Lung (tissue), 16 donors: ENCODE results near the gene OR1S1. TPM values are rescaled to one million over a fixed set of nuclear protein-coding genes. Genes with fewer than 3 reads are reported as not detected.
"Not testable (repeated sequence)": the region's sequence is repeated elsewhere in the genome, so short reads cannot be mapped to it uniquely, and the experiment has no call there.

Experiments used
- ATAC-seq: fragments of 200-7000 bp; cut with Tn5 transposase; one replicate; pipeline ENCODE4 v1.9.1; 2020; ENCODE audit warnings: moderate number of reproducible peaks; ENCODE audit not compliant: insufficient read depth, low FRiP score
- DNase-seq, 3 donors: peaks; one replicate each; pipeline ENCODE4 v3.0.0-alpha.2; 2013 to 2017
- H3K27ac ChIP-seq, 2 donors: one replicate each; pipeline ENCODE4 v1.5.1; 2013; ENCODE audit warnings: mild to moderate bottlenecking in 2 of 2, moderate library complexity in 2 of 2, control low read depth in 1 of 2, inconsistent platforms in 1 of 2, low read depth in 1 of 2, low read length in 1 of 2
- H3K27me3 ChIP-seq, 3 donors: one replicate each; pipeline ENCODE4 v1.5.1; 2013; ENCODE audit warnings: low read length in 2 of 3; ENCODE audit not compliant: control insufficient read depth in 3 of 3, insufficient read depth in 3 of 3
- H3K36me3 ChIP-seq, 4 donors: one replicate each; pipeline ENCODE4 v1.5.1; 2013; ENCODE audit warnings: low read length in 4 of 4, mild to moderate bottlenecking in 1 of 4, moderate library complexity in 1 of 4; ENCODE audit not compliant: control insufficient read depth in 4 of 4, insufficient read depth in 4 of 4
- H3K4me1 ChIP-seq, 5 donors: one replicate each; pipeline ENCODE4 v1.5.1; 2013; ENCODE audit warnings: low read length in 5 of 5, mild to moderate bottlenecking in 2 of 5, moderate library complexity in 1 of 5; ENCODE audit not compliant: control insufficient read depth in 5 of 5, insufficient read depth in 5 of 5
- H3K4me3 ChIP-seq: one replicate; pipeline ENCODE4 v1.5.1; 2013; ENCODE audit warnings: mild to moderate bottlenecking, control low read depth, moderate library complexity
- H3K9ac ChIP-seq, 2 donors: one replicate each; pipeline ENCODE4 v1.5.1; 2013; ENCODE audit warnings: low read length in 2 of 2, control low read depth in 1 of 2; ENCODE audit not compliant: insufficient read depth in 1 of 2
- H3K9me3 ChIP-seq, 4 donors: one replicate each; pipeline ENCODE4 v1.5.1; 2013; ENCODE audit warnings: low read length in 3 of 4, mild to moderate bottlenecking in 1 of 4, moderate library complexity in 1 of 4; ENCODE audit not compliant: control insufficient read depth in 4 of 4, insufficient read depth in 3 of 4
- CTCF ChIP-seq: IDR thresholded peaks from 2 replicates; pipeline ENCODE4 v1.5.1; 2012; ENCODE audit warnings: mild to moderate bottlenecking; ENCODE audit errors: control extremely low read depth, extremely low read depth
- WGBS, 2 donors: extraction: QIAGEN DNeasy Blood & Tissue Kit; methylation state at CpG; one replicate each; pipeline ENCODE4 v1.1.7; 2013; 5-methylcytosine and 5-hydroxymethylcytosine counted together
- long read RNA-seq, 5 donors: transcript quantifications; one replicate each; lab custom pipeline, GENCODE V29; 2026
- polyA plus RNA-seq, 2 donors: library from polyadenylated mRNA; stranded (reverse); fragments of 200-250 nt; gene quantifications; one replicate each; pipeline ENCODE4 v1.2.1, GENCODE V29; 2013
- total RNA-seq, 2 donors: library from RNA; depleted of rRNA in 1 of 2; stranded (reverse); fragments of >200 nt in 1 of 2; gene quantifications; one replicate each; pipeline ENCODE4 v1.2.1, GENCODE V29; 2014 to 2021
- donor health status: control.
- donor health status: control.
- donor health status: Bipolar disorder and iron deficiency.
- donor health status: healthy.
- donor health status: DM: yes; HTN: yes; CAD: no.

OR1S1 gene
- not detected for total RNA-seq
- not detected for polyA plus RNA-seq
- long read RNA-seq, donor 1: 0 reads
- long read RNA-seq, donor 2: 0 reads
- long read RNA-seq, donor 3: 0 reads
- long read RNA-seq, donor 4: 0 reads
- long read RNA-seq, donor 5: 0 reads

DNA sequence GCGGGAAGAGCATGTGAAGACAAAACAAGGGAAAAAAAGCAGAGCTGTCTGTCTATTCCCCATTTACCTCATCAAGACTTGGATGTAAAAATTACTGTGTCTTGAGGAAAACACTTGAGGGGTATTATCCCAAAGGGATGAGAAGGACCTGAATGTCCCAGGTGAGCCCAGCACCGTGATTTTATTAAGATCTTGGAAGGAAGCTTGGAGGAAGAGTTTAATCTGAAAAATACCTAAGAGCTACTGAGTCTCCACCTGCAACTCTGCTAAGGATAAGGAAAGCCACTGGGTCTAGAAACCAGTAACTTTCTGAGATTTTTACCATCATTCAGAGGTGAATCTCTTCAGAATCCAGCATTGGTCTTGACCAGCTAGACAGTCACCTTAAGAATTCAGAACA, at the start of gene OR1S1:
Gene OR1S1, plus strand, starts transcription at position 301 of the 400 bp plus-strand sequence.
- H3K4me3 ChIP-seq, H3K27me3 ChIP-seq, H3K9me3 ChIP-seq, H3K27ac ChIP-seq, DNase-seq, H3K9ac ChIP-seq, H3K4me1 ChIP-seq, H3K36me3 ChIP-seq, ATAC-seq: not testable (repeated sequence)
- 84 to 95% methylated on average over 2 of the region's 2 CpGs for WGBS, 2 donors

- DNase-seq (no peak), ATAC-seq (no peak)
- no peak for TF ChIP-seq CTCF
- Histone ChIP-seq H3K9ac (no peak overlapping the region), H3K9me3 (no peaks in the 10 kb centered on the region), H3K4me1 (no peaks in the 10 kb centered on the region), H3K36me3 (no peaks in the 10 kb centered on the region), H3K4me3 (no peak overlapping the region), H3K27me3 (no peaks in the 10 kb centered on the region), H3K27ac (no peak overlapping the region)
- 87 to 89% methylated on average over 4 of the region's 4 CpGs for WGBS, 2 donors
These were observed 48.1 kb upstream of the OR1S1 start for GRCh38 chr11:58164389-58164788.

- 70 to 79% methylated on average over 1 of the region's 1 CpG for WGBS, 2 donors
- no peak overlapping the region for H3K4me3 ChIP-seq
- H3K27me3 ChIP-seq: no peaks in the 10 kb centered on the region
- H3K27ac ChIP-seq: no peak overlapping the region
- H3K9ac ChIP-seq: no peak overlapping the region
- no peaks in the 10 kb centered on the region for H3K9me3 ChIP-seq
- H3K4me1 ChIP-seq: no peaks in the 10 kb centered on the region
- no peak for TF ChIP-seq CTCF
- no peak for DNase-seq
- no peaks in the 10 kb centered on the region for H3K36me3 ChIP-seq
- no peak for ATAC-seq
These were observed 47.5 kb upstream of the OR1S1 start for GRCh38 chr11:58164990-58165389.

DNA sequence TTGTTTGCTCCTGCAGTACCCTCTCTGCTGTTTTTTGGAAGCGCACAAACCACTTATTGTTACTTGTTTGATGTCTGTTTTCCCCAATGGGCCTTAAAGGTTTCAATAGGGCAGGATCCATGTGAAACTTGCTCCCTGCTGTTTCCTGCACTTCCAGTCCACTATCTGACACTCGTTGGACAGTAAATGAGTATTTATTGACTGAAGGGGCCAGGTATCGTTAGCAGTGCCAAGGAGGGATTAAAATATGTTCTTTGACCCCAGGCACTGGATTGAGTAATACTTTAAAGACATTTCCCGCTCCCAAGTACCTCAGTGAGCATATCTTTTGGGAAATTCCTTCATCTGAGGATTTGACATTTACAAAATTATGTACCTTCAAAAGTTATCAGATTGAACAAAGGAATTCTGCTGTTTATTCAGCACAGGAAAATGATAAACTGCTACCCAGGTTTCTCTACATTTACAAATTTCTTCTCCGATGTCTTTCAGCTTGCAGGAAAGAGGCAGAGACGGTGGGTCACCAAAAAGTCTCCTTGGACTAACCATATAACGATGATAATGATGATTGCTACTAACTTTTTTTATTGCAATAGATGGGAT, 46.9 kb upstream of the OR1S1 start:
- Histone ChIP-seq H3K36me3 (no peaks in the 10 kb centered on the region), H3K27me3 (no peaks in the 10 kb centered on the region), H3K9ac (no peak overlapping the region), H3K4me3 (no peak overlapping the region), H3K4me1 (no peaks in the 10 kb centered on the region), H3K9me3 (no peaks in the 10 kb centered on the region), H3K27ac (no peak overlapping the region)
- no peak for TF ChIP-seq CTCF
- WGBS, 2 donors: 70 to 71% methylated on average over 7 of the region's 7 CpGs
- DNase-seq (no peak), ATAC-seq (no peak)
